Superior temporal gyrus (tissue), 1 donor: ENCODE data around the gene AGAP1.

Source experiments
- DNase-seq: peaks from one replicate; pipeline ENCODE4 v3.0.0-alpha.2; 2016; ENCODE audit errors: extremely low spot score

The AGAP1 gene

GRCh38 chr2:235609321-235609720, 115.5 kb downstream of the AGAP1 start:
- peak; percentile 44 for DNase-seq

- no peak for DNase-seq
Observed at GRCh38 chr2:235609746-235610145, 115.9 kb downstream of the AGAP1 start.

GRCh38 chr2:235610696-235611257, 116.9 kb downstream of the AGAP1 start:
- DNase-seq, result no peak

- DNase-seq, result no peak
Observed at GRCh38 chr2:235611349-235611748, 117.5 kb downstream of the AGAP1 start.

GRCh38 chr2:235611756-235612155, 117.9 kb downstream of the AGAP1 start:
- DNase-seq, result no peak

- peak; percentile 29 for DNase-seq
Observed at GRCh38 chr2:235612181-235612950, 118.5 kb downstream of the AGAP1 start.

- no peak for DNase-seq
Observed at GRCh38 chr2:235613649-235614048, 119.8 kb downstream of the AGAP1 start.

GRCh38 chr2:235614176-235614860, 120.5 kb downstream of the AGAP1 start:
- peak; percentile 73 for DNase-seq

- DNase-seq, result peak; percentile 98
Observed at GRCh38 chr2:235614900-235615712, 121.3 kb downstream of the AGAP1 start.

- DNase-seq, result peak; percentile 50
Observed at GRCh38 chr2:235616885-235617284, 123.0 kb downstream of the AGAP1 start.

GRCh38 chr2:235618039-235618438, 124.2 kb downstream of the AGAP1 start:
- no peak for DNase-seq

- peak; percentile 31 for DNase-seq
Observed at GRCh38 chr2:235619544-235619943, 125.7 kb downstream of the AGAP1 start.

GRCh38 chr2:235621736-235622135, 127.9 kb downstream of the AGAP1 start:
- peak; percentile 59 for DNase-seq

GRCh38 chr2:235623111-235623510, 129.3 kb downstream of the AGAP1 start:
- peak; percentile 67 for DNase-seq

GRCh38 chr2:235623752-235624151, 129.9 kb downstream of the AGAP1 start:
- DNase-seq, result no peak

- DNase-seq, result no peak
Observed at GRCh38 chr2:235626658-235627057, 132.8 kb downstream of the AGAP1 start.

GRCh38 chr2:235627682-235628081, 133.8 kb downstream of the AGAP1 start:
- no peak for DNase-seq

- DNase-seq, result peak; percentile 52
Observed at GRCh38 chr2:235630718-235631296, 137.0 kb downstream of the AGAP1 start.

- peak; percentile 50 for DNase-seq
Observed at GRCh38 chr2:235634435-235635158, 140.8 kb downstream of the AGAP1 start.

GRCh38 chr2:235636546-235636945, 142.7 kb downstream of the AGAP1 start:
- no peak for DNase-seq

- DNase-seq, result no peak
Observed at GRCh38 chr2:235637896-235638295, 144.1 kb downstream of the AGAP1 start.
